Ecto neural progenitor cell (in vitro differentiated cells): Measurements from ENCODE around the gene FTO.

ENCODE experiments used
- DNase-seq: peaks from one replicate; pipeline ENCODE4 v3.0.0-alpha.2; 2018; ENCODE audit warnings: low spot score

FTO gene

GRCh38 chr16:54059319-54059718, 355.4 kb downstream of the FTO start:
- DNase-seq = no peak

GRCh38 chr16:54060599-54061421, 356.9 kb downstream of the FTO start:
- no peak for DNase-seq

GRCh38 chr16:54061454-54061853, 357.5 kb downstream of the FTO start:
- DNase-seq = no peak

GRCh38 chr16:54062361-54063278, 358.7 kb downstream of the FTO start:
- DNase-seq = no peak

- no peak for DNase-seq
Observed at GRCh38 chr16:54063279-54063773, 359.4 kb downstream of the FTO start.

GRCh38 chr16:54066451-54067105, 362.6 kb downstream of the FTO start:
- DNase-seq = no peak

- DNase-seq = no peak
Observed at GRCh38 chr16:54067322-54068065, 363.5 kb downstream of the FTO start.

- DNase-seq = no peak
Observed at GRCh38 chr16:54068212-54068611, 364.3 kb downstream of the FTO start.

- no peak for DNase-seq
Observed at GRCh38 chr16:54069601-54070239, 365.8 kb downstream of the FTO start.

GRCh38 chr16:54070789-54071343, 366.9 kb downstream of the FTO start:
- no peak for DNase-seq

- DNase-seq = no peak
Observed at GRCh38 chr16:54071514-54071913, 367.6 kb downstream of the FTO start.

GRCh38 chr16:54072237-54072636, 368.3 kb downstream of the FTO start:
- no peak for DNase-seq

GRCh38 chr16:54073356-54073755, 369.4 kb downstream of the FTO start:
- DNase-seq = no peak

GRCh38 chr16:54075446-54075845, 371.5 kb downstream of the FTO start:
- no peak for DNase-seq

- DNase-seq = no peak
Observed at GRCh38 chr16:54076006-54076504, 372.1 kb downstream of the FTO start.

GRCh38 chr16:54077050-54077821, 373.3 kb downstream of the FTO start:
- DNase-seq = no peak

- DNase-seq = no peak
Observed at GRCh38 chr16:54080524-54081008, 376.6 kb downstream of the FTO start.

- no peak for DNase-seq
Observed at GRCh38 chr16:54086791-54087190, 382.8 kb downstream of the FTO start.

GRCh38 chr16:54090602-54091001, 386.6 kb downstream of the FTO start:
- no peak for DNase-seq

- no peak for DNase-seq
Observed at GRCh38 chr16:54093281-54093680, 389.3 kb downstream of the FTO start.
